Neuronal stem cell (in vitro differentiated cells): Measurements from ENCODE around the gene CNOT6.

ENCODE experiments used
- DNase-seq: peaks from one replicate; pipeline ENCODE4 v3.0.0-alpha.2; 2013; ENCODE audit warnings: low spot score
- H2AFZ ChIP-seq: one replicate; pipeline ENCODE4 v1.6.1; 2013; ENCODE audit warnings: mild to moderate bottlenecking, low read length, inconsistent platforms
- H2AK5ac ChIP-seq: 2 replicates; pipeline ENCODE4 v1.6.1; 2013; ENCODE audit warnings: low read depth, mild to moderate bottlenecking, inconsistent platforms, low read length, moderate library complexity, mixed read lengths
- H2BK120ac ChIP-seq: 2 replicates; pipeline ENCODE4 v1.6.1; 2013; ENCODE audit warnings: low read depth, mild to moderate bottlenecking, inconsistent platforms, low read length, moderate library complexity, mixed read lengths
- H2BK12ac ChIP-seq: one replicate; pipeline ENCODE4 v1.6.1; 2013; ENCODE audit warnings: low read length, inconsistent platforms
- H2BK15ac ChIP-seq: 2 replicates; pipeline ENCODE4 v1.6.1; 2013; ENCODE audit warnings: mild to moderate bottlenecking, low read length, inconsistent platforms, mixed read lengths
- H2BK5ac ChIP-seq: one replicate; pipeline ENCODE4 v1.6.1; 2013; ENCODE audit warnings: inconsistent platforms, mild to moderate bottlenecking, low read length, moderate library complexity
- H3K14ac ChIP-seq: one replicate; pipeline ENCODE4 v1.6.1; 2013; ENCODE audit warnings: low read length, inconsistent platforms
- H3K18ac ChIP-seq: 2 replicates; pipeline ENCODE4 v1.6.1; 2013; ENCODE audit warnings: low read length, inconsistent platforms
- H3K23ac ChIP-seq: 2 replicates; pipeline ENCODE4 v1.6.1; 2013; ENCODE audit warnings: low read depth, mild to moderate bottlenecking, mixed read lengths, low read length, inconsistent platforms; ENCODE audit not compliant: poor library complexity
- H3K27ac ChIP-seq: replicated peaks from 3 replicates; pipeline ENCODE4 v1.5.1; 2013; ENCODE audit warnings: low read length, inconsistent platforms
- H3K27me3 ChIP-seq, 3 experiments: 2 replicates each; pipeline ENCODE4 v1.6.1; 2013; ENCODE audit warnings: low read length in 3 of 3, mild to moderate bottlenecking in 2 of 3, inconsistent platforms in 1 of 3, low read depth in 1 of 3, mixed read lengths in 1 of 3, moderate library complexity in 1 of 3; ENCODE audit not compliant: control insufficient read depth in 3 of 3, insufficient read depth in 3 of 3
- H3K36me3 ChIP-seq, 2 donors: replicated peaks in 1 of 2; 2 replicates each; pipeline ENCODE4 v1.6.1; 2013; ENCODE audit warnings: low read length in 2 of 2; ENCODE audit not compliant: control insufficient read depth in 2 of 2, insufficient read depth in 2 of 2
- H3K4ac ChIP-seq: 2 replicates; pipeline ENCODE4 v1.6.1; 2013; ENCODE audit warnings: inconsistent platforms, mild to moderate bottlenecking, low read length, moderate library complexity
- H3K4me1 ChIP-seq, 2 donors: 1 replicate in 1 of 2; 2 replicates in 1 of 2; pipeline ENCODE4 v1.6.1; 2013; ENCODE audit warnings: low read length in 2 of 2, low read depth in 1 of 2; ENCODE audit not compliant: control insufficient read depth in 2 of 2, insufficient read depth in 1 of 2
- H3K4me2 ChIP-seq: one replicate; pipeline ENCODE4 v1.6.1; 2013; ENCODE audit warnings: mild to moderate bottlenecking, low read length, inconsistent platforms; ENCODE audit not compliant: insufficient read depth, poor library complexity, severe bottlenecking
- H3K4me3 ChIP-seq, 2 donors: 2 replicates each; pipeline ENCODE4 v1.5.1; 2013; ENCODE audit warnings: low read length in 2 of 2, mild to moderate bottlenecking in 2 of 2, inconsistent platforms in 1 of 2, moderate library complexity in 1 of 2
- H3K79me1 ChIP-seq: one replicate; pipeline ENCODE4 v1.6.1; 2013; ENCODE audit warnings: low read depth, mild to moderate bottlenecking, inconsistent platforms, low read length, moderate library complexity
- H3K9ac ChIP-seq: one replicate; pipeline ENCODE4 v1.6.1; 2013; ENCODE audit warnings: mild to moderate bottlenecking, low read depth, low read length, inconsistent platforms; ENCODE audit not compliant: poor library complexity
- H3K9me3 ChIP-seq, 2 donors: replicated peaks in 1 of 2; 2 replicates each; pipeline versions ENCODE3 to v1.6.1; 2013; ENCODE audit warnings: low read length in 2 of 2, mild to moderate bottlenecking in 2 of 2, inconsistent platforms in 1 of 2, low read depth in 1 of 2, mixed read lengths in 1 of 2, moderate library complexity in 1 of 2; ENCODE audit not compliant: control insufficient read depth in 2 of 2, insufficient read depth in 1 of 2
- H4K8ac ChIP-seq: one replicate; pipeline ENCODE4 v1.6.1; 2013; ENCODE audit warnings: low read depth, mild to moderate bottlenecking, inconsistent platforms, low read length, moderate library complexity
- H4K91ac ChIP-seq: one replicate; pipeline ENCODE4 v1.6.1; 2013; ENCODE audit warnings: low read length, low read depth, mild to moderate bottlenecking, inconsistent platforms; ENCODE audit not compliant: poor library complexity
- WGBS, 2 donors: extraction: QIAGEN DNeasy Blood & Tissue Kit; methylation state at CpG; one replicate each; pipeline ENCODE4 v1.1.7; 2013; ENCODE audit warnings: missing lambda C conversion rate in 2 of 2, mixed read lengths in 1 of 2; ENCODE audit not compliant: insufficient read length in 2 of 2, insufficient replicate concordance in 1 of 2; ENCODE audit errors: extremely low coverage in 2 of 2; 5-methylcytosine and 5-hydroxymethylcytosine counted together

CNOT6 gene

DNA sequence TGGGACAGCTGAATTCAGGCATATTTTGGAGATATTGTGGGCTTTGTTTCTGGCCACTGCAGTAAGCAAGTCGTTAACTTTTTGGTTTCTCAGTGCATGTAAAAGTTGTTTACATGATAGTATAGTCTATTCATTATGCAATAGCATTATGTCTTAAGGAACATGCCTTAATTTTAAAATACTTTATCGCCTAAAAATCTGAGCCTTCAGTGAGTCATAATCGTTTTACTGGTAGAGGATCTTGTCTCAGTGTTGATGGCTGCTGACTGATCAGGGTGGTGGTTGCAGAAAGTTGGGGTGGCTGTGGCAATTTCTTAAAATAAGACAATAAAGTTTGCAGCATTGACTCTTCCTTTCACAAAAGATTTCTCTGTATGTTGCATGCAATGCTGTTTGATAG is 92.0 kb downstream of the CNOT6 start:
- no peak overlapping the region for H2AK5ac ChIP-seq
- WGBS, 2 donors = no CpG with 5 or more reads among the region's 3 CpGs
- no peaks in the 10 kb centered on the region for H3K4me1 ChIP-seq
- H2BK12ac ChIP-seq = no peak overlapping the region
- H3K9ac ChIP-seq = no peak overlapping the region
- H4K91ac ChIP-seq = no peak overlapping the region
- peaks cover 7 to 33% (median 31%) of the 10 kb centered on the region in 3 experiments for H3K27me3 ChIP-seq
- no peak overlapping the region for H3K4me3 ChIP-seq
- H3K4ac ChIP-seq = no peak overlapping the region
- H3K18ac ChIP-seq = no peak overlapping the region
- H3K9me3 ChIP-seq = no peaks in the 10 kb centered on the region
- no peak overlapping the region for H3K4me2 ChIP-seq
- no peak overlapping the region for H2AFZ ChIP-seq
- no peak overlapping the region for H2BK120ac ChIP-seq
- H3K27ac ChIP-seq = no peak overlapping the region
- H2BK15ac ChIP-seq = no peak overlapping the region
- H3K23ac ChIP-seq = no peak overlapping the region
- no peaks in the 10 kb centered on the region for H3K79me1 ChIP-seq
- H2BK5ac ChIP-seq = no peak overlapping the region
- DNase-seq = no peak
- no peak overlapping the region for H4K8ac ChIP-seq
- no peak overlapping the region for H3K14ac ChIP-seq
- H3K36me3 ChIP-seq = no peaks in the 10 kb centered on the region

DNA sequence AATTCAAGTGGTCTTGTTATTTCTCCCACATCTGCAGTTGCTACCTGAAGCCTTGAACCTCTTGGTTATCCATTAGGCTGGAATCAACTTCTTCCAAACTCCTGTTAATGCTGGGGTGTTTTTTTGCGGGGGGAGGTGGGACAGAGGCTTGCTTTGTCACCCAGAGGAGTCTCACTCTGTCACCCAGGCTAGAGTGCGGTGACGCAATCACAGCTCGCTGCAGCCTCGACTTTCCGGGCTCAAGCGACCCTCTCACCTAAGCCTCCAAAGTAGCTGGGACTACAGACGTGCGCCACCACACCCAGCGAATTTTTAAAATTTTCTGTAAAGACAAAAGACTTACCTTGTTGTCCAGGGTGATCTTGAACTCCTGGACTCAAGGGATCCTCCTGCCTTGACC is 92.7 kb downstream of the CNOT6 start:
- H3K4me2 ChIP-seq = no peak overlapping the region
- no peak overlapping the region for H4K91ac ChIP-seq
- H2AFZ ChIP-seq = no peak overlapping the region
- H3K18ac ChIP-seq = no peak overlapping the region
- H3K27ac ChIP-seq = no peak overlapping the region
- DNase-seq = no peak
- H3K4me1 ChIP-seq = no peaks in the 10 kb centered on the region
- H2BK5ac ChIP-seq = no peak overlapping the region
- H3K14ac ChIP-seq = no peak overlapping the region
- no peak overlapping the region for H2AK5ac ChIP-seq
- no peaks in the 10 kb centered on the region for H3K36me3 ChIP-seq
- H2BK12ac ChIP-seq = no peak overlapping the region
- no peak overlapping the region for H2BK15ac ChIP-seq
- no peak overlapping the region for H3K4me3 ChIP-seq
- peaks cover 7 to 39% (median 38%) of the 10 kb centered on the region in 3 experiments for H3K27me3 ChIP-seq
- no peak overlapping the region for H2BK120ac ChIP-seq
- H3K9me3 ChIP-seq = no peaks in the 10 kb centered on the region
- H3K79me1 ChIP-seq = no peaks in the 10 kb centered on the region
- no peak overlapping the region for H3K9ac ChIP-seq
- WGBS, 2 donors = no CpG with 5 or more reads among the region's 10 CpGs
- H4K8ac ChIP-seq = no peak overlapping the region
- H3K23ac ChIP-seq = no peak overlapping the region
- no peak overlapping the region for H3K4ac ChIP-seq

DNA sequence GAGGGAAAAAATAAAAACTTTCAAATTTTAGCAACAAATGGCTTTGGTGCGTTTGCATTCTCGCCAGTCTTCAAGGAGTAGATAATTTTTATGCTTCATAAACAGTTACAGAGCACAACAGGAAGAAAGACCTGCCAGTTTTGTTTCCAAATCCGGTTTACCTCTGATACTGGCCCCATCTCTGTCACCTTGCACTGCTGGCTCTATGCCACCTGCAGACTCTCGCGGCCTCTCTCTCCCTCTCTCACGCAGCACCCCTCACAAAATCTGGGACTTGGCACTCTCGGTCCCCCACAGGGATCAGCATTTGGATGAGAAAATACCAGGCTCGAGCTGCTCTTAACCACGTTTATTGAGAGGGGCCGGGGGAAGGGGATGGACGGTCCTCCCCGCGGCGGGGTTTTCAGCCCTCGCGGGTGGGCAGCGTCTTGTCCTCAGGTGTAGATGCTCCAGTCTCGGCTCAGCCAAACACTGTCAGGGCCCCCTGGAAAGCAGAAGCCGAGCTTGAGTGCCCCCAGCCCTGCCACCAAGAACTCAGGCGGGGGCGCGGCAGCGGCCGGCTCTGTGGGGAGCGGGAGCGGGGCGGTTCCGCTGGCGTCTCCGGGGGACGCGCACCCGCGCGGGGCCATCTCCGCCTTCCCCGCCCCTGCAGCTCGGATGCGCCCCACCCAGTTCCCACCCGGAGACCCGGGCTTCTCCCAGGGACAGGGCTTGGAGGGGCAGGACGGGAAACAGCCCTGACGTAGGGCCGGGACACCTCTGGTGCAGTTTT is 95.8 kb downstream of the CNOT6 start:
- Histone ChIP-seq H3K9ac (no peak overlapping the region), H3K4me2 (peak overlapping the region; percentile 75), H3K36me3 (no peaks in the 10 kb centered on the region), H2AFZ (peak overlapping the region; percentile 82), H3K27me3 (peaks cover 7 to 56% (median 45%) of the 10 kb centered on the region in 3 experiments), H2BK12ac (no peak overlapping the region), H3K9me3 (no peaks in the 10 kb centered on the region), H4K91ac (no peak overlapping the region), H3K79me1 (peaks cover under 1% of the 10 kb centered on the region), H3K18ac (peak overlapping the region; percentile 87), H3K14ac (peak overlapping the region; percentile 21), H4K8ac (no peak overlapping the region), H3K27ac (no peak overlapping the region), H3K23ac (no peak overlapping the region), H3K4ac (no peak overlapping the region), H2BK5ac (no peak overlapping the region), H2BK120ac (no peak overlapping the region), H3K4me1 (peaks cover 0 to 5% of the 10 kb centered on the region in 2 donors), H2AK5ac (no peak overlapping the region), H3K4me3 (peak overlapping the region in 1 of 2 donors; percentile 68), H2BK15ac (peak overlapping the region; percentile 49)
- no peak for DNase-seq
- WGBS, 2 donors = no CpG with 5 or more reads among the region's 44 CpGs

DNA sequence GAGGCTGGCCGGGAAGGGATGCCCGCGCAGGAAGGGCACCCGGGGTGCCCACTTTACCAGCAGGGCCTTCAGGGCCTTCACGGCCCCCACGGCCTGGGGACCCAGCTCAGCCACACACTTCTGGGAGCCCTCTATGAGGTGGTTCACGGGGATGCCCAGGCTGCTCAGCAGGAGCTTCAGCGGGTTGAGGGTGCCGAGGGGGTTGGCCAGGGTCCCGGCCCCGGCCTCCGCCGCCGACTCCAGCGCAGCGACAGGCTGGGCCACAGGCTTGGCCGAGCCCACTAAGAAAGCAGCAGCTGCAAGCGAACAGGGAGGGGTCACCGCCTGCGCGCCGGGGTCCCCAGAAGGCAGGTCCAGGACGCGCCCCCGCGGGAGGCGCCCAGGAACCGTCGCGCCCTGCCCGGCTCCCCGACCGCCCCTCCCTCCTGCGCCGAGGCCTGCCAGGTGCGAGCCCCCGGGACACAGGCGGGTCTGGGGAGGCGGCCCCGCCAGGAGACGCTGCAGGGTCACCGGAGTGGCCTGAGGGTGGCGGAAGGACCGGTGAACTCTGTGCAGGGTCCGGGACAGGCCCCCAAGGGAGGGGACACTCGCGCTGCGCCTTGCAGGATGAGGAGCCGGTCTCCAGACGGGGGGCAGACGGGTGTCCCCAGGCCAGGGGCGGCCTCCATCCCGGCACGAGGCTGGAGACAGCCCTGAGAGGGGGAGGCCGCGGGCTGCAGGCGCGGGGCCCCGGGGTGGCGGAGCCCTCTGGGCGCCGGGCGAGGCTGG is 96.5 kb downstream of the CNOT6 start:
- Histone ChIP-seq H3K23ac (no peak overlapping the region), H2AFZ (peak overlapping the region; percentile 82), H3K4me3 (peak overlapping the region; percentile 12 to 68), H3K4me2 (peak overlapping the region; percentile 75), H2BK12ac (peak overlapping the region; percentile 22), H3K4me1 (peaks cover 0 to 5% of the 10 kb centered on the region in 2 donors), H4K8ac (no peak overlapping the region), H2BK120ac (no peak overlapping the region), H3K27ac (no peak overlapping the region), H3K4ac (no peak overlapping the region), H3K27me3 (peaks cover 7 to 56% (median 45%) of the 10 kb centered on the region in 3 experiments), H3K9ac (peak overlapping the region; percentile 70), H3K79me1 (peaks cover 2% of the 10 kb centered on the region), H2AK5ac (peak overlapping the region; percentile 75), H3K9me3 (no peaks in the 10 kb centered on the region), H3K36me3 (no peaks in the 10 kb centered on the region), H3K18ac (peak overlapping the region; percentile 93), H3K14ac (peak overlapping the region; percentile 38), H2BK5ac (no peak overlapping the region), H2BK15ac (peak overlapping the region; percentile 49), H4K91ac (no peak overlapping the region)
- no CpG with 5 or more reads among the region's 63 CpGs for WGBS, 2 donors
- no peak for DNase-seq
